ENCODE measurements around the gene CCDC148.
"Not testable (repeated sequence)": the region's sequence is repeated elsewhere in the genome, so short reads cannot be mapped to it uniquely, and the experiment has no call there.

CCDC148 gene

DNA sequence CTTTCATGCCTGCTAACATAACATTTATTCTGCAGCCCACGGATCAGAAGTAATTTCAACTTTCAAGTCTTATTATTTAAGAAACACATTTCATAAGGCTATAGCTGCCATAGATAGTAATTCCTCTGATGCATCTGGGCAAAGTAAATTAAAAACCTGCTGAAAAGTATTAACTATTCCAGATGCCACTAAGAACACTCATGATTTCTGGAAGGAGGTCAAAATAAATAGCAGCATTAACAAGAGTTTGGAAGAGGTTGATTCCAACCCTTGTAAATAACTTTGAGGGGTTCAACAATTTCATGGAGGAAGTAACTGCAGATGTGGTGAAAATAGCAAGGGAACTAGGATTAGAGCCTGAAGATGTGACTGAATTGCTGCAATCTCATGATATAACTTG is 77.6 kb downstream of the CCDC148 start:
- TF ChIP-seq CTCF (IDR thresholded peaks at IDR 0.05; ENCODE audit: control insufficient read depth, insufficient read depth, low read depth, low read length, missing control alignments), result no peak
- DNase-seq (ENCODE audit: low read depth), result peak; percentile 33
- H3K4me3 ChIP-seq (ENCODE audit: control insufficient read depth, low read depth, low read length), result no peak overlapping the region

- no peak overlapping the region for H3K4me3 ChIP-seq (ENCODE audit: control insufficient read depth, low read depth, low read length)
- DNase-seq (ENCODE audit: low read depth), result no peak
- TF ChIP-seq CTCF (IDR thresholded peaks at IDR 0.05; ENCODE audit: control insufficient read depth, insufficient read depth, low read depth, low read length, missing control alignments), result no peak
Observed at GRCh38 chr2:158366342-158366741, 90.2 kb downstream of the CCDC148 start.

DNA sequence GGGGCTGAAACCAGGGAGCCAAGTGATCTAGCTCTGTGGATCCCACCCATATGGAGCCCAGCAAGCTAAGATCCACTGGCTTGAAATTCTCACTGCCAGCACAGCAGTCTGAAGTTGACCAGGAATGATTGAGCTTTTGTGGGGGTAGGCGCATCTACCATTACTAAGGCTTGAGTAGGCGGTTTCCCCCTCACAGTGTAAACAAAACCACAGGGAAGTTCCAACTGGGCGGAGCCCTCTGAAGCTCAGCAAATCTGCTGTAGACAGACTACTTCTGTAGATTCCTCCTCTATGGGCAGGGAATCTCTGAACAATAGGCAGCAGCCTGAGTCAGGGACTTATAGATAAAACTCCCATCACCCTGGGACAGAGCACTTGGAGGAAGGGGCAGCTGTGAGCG is 96.7 kb downstream of the CCDC148 start:
- no peak for TF ChIP-seq CTCF (IDR thresholded peaks at IDR 0.05; ENCODE audit: control insufficient read depth, insufficient read depth, low read depth, low read length, missing control alignments)
- no peak for DNase-seq (ENCODE audit: low read depth)
- H3K4me3 ChIP-seq (ENCODE audit: control insufficient read depth, low read depth, low read length), result no peak overlapping the region

- TF ChIP-seq CTCF (IDR thresholded peaks at IDR 0.05; ENCODE audit: control insufficient read depth, insufficient read depth, low read depth, low read length, missing control alignments), result no peak
- no peak for DNase-seq (ENCODE audit: low read depth)
- H3K4me3 ChIP-seq (ENCODE audit: control insufficient read depth, low read depth, low read length), result no peak overlapping the region
Observed at GRCh38 chr2:158357699-158358098, 98.9 kb downstream of the CCDC148 start.

GRCh38 chr2:158357122-158357521 is 99.4 kb downstream of the CCDC148 start:
- H3K4me3 ChIP-seq (ENCODE audit: control insufficient read depth, low read depth, low read length), result no peak overlapping the region
- no peak for DNase-seq (ENCODE audit: low read depth)
- TF ChIP-seq CTCF (IDR thresholded peaks at IDR 0.05; ENCODE audit: control insufficient read depth, insufficient read depth, low read depth, low read length, missing control alignments), result no peak

- H3K4me3 ChIP-seq (ENCODE audit: control insufficient read depth, low read depth, low read length); DNase-seq (ENCODE audit: low read depth): not testable (repeated sequence)
Observed at GRCh38 chr2:158351466-158351816, 105.1 kb downstream of the CCDC148 start.

- not testable (repeated sequence) for DNase-seq (ENCODE audit: low read depth); H3K4me3 ChIP-seq (ENCODE audit: control insufficient read depth, low read depth, low read length)
Observed at GRCh38 chr2:158350751-158351465, 105.6 kb downstream of the CCDC148 start.

- no peak for DNase-seq (ENCODE audit: low read depth)
- H3K4me3 ChIP-seq (ENCODE audit: control insufficient read depth, low read depth, low read length), result no peak overlapping the region
- TF ChIP-seq CTCF (IDR thresholded peaks at IDR 0.05; ENCODE audit: control insufficient read depth, insufficient read depth, low read depth, low read length, missing control alignments), result no peak
Observed at GRCh38 chr2:158346032-158346431, 110.5 kb downstream of the CCDC148 start.
